LoVo (cell line): ENCODE measurements around the gene KLHL36.
A peak's percentile ranks its signal among the peaks of the same experiment; 100 is the strongest.

Experiments
- DNase-seq: peaks from one replicate; pipeline ENCODE4 v3.0.0-alpha.2; 2016; ENCODE audit warnings: low spot score

The KLHL36 gene

DNA sequence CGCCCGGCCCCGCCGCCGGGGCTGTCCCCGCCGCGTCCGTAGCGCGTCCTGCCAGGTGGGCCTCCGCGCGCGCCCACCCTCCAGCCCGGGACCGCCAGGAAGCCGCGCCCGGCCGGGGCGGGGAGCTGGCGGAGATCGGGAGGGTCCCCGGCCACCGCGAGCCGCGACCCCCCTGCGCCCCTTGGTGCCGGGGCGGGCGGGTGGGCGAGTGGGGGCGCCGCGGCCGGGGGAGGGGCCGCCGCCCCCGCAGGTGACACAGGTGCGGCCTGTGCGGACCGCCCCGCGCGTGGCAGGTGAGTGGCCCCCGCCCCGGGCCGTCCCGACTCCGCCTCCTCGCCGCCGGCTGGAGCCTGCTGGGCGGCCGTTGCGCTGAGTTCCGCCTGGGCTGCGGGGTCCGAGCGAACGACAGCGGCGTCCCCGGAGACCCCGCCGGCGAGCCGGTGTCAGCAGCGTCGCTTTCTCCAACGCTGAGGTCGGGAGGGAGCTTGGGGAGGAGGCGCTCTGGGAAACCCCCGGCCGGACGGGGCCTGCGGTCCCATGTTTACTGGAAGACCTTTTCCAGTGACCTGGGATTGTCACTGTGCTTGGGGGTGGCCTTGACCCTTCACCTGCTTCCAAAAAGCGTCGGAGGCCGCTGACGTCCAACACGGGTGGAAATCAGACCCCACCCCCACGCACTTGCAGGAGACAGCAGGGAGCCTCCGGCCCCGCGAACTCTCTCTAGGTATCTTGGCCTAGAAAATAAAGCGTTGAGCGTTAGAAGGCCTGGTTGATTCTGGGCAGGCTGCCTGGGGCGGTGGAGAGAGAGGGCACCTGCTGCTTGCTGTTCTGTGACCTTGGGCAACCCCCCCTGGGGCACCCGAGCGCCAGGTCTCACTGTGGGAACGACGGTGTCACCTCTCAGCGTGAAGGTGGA lies 542 bp downstream of the KLHL36 start:
- DNase-seq: peak; percentile 34

- no peak for DNase-seq
Observed at GRCh38 chr16:84649511-84649861, 1.2 kb downstream of the KLHL36 start.

GRCh38 chr16:84650062-84650991 lies 2.0 kb downstream of the KLHL36 start:
- DNase-seq: no peak

DNA sequence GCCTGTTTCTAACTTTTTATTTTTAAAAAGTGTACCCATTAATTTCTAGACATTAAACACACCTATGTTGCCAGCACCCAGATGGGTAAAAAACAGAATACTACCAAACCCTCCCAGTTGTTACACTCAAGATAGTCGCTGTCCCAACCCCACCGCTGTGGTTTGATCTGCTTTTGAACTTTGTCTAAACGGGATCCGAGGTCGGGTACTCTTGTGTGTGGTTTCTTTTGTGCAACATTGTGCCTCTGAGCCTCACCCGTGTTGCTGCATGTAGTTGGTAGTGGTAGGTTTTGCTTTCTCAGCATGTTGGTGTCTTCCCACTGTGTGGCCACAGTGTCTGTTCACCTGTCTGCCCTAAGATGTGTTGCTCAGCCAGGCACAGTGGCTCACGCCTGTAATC lies 4.3 kb downstream of the KLHL36 start:
- no peak for DNase-seq

DNA sequence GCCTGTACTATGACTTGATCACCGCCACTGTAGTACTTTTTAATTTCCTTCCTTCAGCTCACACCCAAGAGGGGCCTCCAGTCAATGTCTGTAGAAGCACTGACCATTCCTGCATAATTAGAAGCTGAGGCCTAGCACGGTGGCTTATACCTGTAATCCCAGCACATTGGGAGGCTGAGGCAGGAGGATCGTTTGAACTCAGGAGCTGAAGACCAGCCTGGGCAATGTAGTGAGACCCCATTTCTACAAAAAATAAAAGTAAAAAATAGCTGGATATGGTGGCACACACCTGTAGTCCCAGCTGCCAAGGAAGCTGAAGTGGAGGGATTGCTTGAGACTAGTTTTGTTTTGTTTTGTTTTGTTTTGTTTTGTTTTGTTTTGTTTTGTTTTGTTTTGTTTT lies 5.9 kb downstream of the KLHL36 start:
- DNase-seq: no peak

DNA sequence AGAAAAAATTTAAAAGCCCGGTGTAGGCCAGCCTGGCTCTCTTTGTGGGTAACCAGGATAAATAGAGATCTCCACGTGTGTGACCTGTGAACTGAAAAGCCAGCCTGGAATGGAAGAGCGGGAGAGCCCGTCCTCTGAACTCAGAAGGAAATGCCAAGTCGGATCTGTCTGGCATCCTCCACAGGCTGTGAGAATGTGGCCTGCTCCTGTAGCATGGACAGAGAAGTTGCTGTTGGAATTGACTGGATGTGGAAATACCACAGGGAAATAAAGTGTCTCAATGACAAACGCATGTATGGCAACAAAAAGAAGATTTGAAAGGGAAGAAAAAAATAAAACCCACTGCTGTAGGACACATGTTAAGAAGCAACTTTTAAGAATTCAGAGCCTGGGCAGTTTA lies 6.7 kb downstream of the KLHL36 start:
- DNase-seq: no peak

GRCh38 chr16:84656649-84657048 lies 8.3 kb downstream of the KLHL36 start:
- no peak for DNase-seq

GRCh38 chr16:84657229-84657837 lies 9.0 kb downstream of the KLHL36 start:
- DNase-seq: no peak

DNA sequence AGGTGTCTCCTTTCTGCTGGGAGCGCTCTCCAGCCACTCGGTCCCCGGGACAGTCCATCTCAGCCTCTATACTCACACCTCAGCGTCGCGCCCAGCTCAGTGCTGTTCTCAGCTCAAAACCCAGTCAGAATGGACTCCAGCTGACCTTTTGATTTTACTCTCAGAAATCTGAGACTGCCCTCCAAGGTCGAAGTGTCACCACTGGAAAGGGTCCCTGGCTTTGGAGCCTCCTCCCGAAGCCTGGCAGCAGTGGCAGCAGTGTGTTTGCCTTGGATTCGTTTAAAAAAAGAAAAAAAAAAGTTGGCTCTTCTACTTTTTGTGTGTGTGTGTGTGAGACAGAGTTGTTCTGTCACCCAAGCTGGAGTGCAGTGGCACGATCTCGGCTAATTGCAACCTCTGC lies 10.4 kb downstream of the KLHL36 start:
- DNase-seq: no peak

- DNase-seq: no peak
Observed at GRCh38 chr16:84659656-84660300, 11.5 kb downstream of the KLHL36 start.

DNA sequence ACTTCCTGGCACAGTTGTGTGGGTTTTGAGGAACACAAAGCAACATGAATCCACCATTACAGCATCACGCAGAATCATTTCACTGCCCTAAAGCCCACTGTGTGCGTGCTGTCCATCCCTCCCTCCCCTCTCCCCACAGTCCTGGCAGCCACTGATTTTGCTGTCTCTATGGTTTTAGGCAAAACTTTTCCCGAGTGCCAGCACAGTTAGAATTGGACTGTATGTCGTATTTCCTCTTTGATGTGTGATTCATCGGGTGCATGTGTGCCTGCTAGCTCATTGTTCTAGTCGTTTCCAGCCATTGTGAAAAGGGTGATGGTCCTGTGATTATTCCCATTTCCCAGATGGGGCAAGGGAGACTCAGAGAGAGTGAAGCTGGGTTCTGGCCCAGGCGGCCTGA lies 12.7 kb downstream of the KLHL36 start:
- DNase-seq: no peak

GRCh38 chr16:84661418-84662060 lies 13.2 kb downstream of the KLHL36 start:
- DNase-seq: no peak

DNA sequence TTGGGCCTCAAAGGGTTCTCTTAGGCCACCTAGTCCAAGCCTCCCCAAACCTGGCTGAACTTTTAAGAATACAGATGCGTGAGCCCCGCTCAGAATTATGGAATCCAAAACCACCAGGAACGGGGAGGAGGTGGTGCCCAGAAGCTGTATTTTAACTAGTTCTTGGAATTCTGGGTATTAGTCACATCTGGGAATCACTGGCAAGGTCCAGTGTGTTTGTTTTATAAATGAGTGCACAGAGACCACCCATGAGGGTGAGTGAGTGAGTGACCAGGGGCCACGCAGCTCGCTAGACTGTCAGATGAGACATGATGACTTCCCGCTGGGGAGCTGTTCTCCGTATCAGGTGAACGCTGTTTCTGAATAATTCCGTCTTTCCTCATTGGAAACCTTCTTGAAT lies 14.2 kb downstream of the KLHL36 start:
- DNase-seq: no peak

DNA sequence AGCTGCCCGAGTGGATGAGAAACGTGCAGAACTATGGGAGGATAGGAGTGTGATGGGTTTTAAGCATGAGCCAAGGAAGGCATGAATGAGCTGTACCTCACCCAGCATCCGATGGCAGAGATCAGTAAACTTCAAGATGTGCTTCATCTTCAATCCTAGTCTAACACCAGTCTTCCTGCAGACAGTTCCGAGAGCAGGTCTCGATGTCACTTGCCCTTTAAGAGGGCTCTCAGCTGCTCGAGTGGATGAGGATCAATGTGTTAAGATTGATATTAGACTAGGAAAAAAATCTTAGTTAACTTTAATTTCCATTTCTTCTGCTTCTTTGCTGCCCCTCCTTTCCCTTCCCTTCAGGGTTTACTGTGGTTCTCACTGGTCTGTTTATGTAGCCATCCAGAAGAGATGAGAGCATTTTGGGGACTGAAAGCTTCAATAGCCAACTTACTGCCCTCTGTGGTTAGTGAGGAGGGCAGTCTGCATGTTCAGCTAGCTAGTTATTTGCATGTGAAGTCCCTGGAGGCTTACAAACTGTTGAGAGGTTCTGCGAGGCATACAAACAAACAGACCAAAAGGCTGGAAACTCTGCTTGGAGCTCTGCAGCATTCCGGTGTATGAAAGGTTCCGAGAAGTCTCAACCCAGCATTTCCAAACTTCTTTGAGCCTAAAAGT lies 15.3 kb downstream of the KLHL36 start:
- no peak for DNase-seq

GRCh38 chr16:84665359-84665758 lies 17.0 kb downstream of the KLHL36 start:
- no peak for DNase-seq

DNA sequence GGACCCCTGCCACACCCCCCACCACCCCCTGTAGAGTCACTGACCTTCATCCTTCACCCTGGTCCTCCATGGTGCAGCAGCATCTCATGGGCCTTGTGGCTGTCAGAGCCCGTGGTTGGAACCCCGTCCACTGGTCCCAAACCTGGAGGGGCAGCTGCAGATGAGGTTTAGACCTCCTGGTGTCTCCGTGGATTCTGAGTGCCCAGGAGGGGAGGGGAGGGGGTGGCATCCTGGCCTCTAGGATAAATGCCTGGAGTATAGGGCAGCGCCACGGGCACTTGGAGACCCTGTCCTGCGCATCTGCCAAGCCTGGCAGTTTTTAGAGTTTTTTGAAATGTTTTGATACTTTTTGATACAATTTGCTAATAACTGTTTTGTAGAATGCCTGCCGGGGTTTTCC lies 17.5 kb downstream of the KLHL36 start:
- no peak for DNase-seq

DNA sequence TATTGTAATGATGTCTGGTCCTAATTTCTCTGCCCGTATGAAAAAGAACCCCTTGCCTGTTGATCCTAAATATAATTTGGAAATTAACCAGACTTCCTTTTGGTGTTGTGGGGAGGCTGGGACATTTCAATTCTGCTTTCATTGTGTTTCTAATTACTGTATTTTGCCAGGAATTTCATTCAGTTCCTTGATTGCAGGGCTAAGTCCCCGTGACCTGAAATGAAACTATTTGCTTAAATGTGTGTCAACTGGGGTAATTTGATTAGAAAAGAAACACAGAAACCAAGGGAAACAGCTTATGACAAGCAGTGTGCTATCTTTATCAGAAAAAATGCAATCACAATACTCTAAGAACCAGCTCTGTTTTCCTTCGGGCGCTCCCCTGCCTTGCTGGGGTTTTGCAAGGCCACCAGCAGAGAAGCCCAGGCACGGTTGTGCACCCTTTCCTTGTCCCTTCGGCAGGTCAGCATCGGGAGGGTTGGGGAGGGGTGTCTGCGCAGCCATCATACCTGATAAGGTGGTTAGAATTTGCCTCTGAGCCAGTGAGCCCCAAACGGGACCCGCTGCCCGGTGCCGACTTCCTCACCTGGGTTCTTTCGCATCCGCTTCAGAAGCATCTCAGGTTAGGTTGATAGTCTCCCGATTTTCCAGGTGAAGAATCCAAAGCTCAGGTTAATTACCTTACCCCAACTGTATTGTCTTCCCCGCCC lies 19.4 kb downstream of the KLHL36 start:
- no peak for DNase-seq

DNA sequence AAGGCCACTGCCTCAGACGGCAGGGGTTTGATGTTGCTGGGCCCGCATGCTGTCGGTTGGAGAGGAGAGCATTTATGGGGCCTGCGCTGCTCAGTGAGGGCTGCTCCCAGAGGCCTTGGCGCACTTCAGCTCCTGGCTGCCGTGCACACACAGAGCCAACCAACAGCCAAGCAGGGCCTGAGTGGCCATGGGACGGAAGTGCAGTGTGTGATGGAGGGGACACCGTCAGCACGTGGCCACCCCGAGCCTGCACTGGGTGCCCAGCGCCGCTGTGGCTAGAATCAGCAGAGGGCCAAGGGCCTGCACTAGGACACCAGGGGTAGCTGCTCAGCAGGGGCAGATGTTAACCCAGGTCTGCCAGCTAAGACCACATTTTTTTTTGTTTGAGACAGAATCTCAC lies 21.8 kb downstream of the KLHL36 start:
- no peak for DNase-seq

- DNase-seq: peak; percentile 71
Observed at GRCh38 chr16:84672276-84673202, 24.2 kb downstream of the KLHL36 start.
